Stimulated activated CD4-positive, alpha-beta T cell treated with anti-CD3 and anti-CD28 coated beads, Interleukin-1b, Interleukin-23, amount 100 ng/mL, for 24 hours (primary cell): ENCODE measurements around the gene WIPF1.

Experiments
- DNase-seq, 4 experiments: peaks; one replicate each; pipeline ENCODE4 v3.0.0-alpha.2; 2020; ENCODE audit warnings: low read depth in 4 of 4, low spot score in 1 of 4

The WIPF1 gene

DNA sequence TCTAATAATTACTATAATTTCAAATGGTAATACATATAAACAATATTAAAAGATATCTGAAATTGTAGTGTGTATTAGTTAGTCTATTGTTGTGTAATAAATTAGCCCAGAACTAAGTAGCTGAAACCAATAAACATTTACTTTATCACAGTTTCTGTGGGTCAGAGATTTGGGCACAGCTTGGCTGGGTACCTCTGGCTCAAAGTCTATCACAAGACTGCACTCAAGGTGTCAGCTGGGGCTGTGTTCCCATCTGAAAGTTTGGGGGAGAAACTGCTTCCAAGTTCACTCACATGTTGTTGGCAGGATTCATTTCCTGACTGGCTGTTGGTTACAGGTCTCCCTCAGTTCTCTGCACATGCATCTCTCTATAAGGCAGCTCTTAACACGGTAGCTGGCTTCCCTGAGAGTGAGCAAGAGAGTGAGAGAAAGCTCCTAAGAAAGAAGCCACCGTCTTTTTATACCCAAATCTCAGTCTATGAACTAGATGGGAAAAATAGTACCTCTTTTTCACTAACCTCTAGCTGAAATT lies 25.6 kb upstream of the WIPF1 start:
- DNase-seq = no peak

DNA sequence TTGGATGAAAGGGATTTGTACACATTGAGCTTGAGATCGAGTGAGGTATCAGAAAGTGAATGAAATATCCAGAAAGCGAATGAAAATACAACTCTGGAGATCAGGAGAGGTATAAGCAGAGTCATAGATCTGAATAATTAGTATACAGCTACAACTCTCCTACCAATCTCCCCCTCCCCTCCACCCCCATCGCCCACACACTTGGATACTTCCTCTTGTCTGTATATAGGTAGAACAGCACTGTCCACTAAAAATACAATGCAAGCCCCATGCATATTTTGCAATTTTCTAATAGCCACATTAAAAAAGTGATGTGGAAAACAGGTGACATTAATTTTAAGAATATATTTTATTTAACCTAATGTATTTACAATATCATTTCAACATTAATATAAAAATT lies 23.7 kb upstream of the WIPF1 start:
- no peak for DNase-seq

DNA sequence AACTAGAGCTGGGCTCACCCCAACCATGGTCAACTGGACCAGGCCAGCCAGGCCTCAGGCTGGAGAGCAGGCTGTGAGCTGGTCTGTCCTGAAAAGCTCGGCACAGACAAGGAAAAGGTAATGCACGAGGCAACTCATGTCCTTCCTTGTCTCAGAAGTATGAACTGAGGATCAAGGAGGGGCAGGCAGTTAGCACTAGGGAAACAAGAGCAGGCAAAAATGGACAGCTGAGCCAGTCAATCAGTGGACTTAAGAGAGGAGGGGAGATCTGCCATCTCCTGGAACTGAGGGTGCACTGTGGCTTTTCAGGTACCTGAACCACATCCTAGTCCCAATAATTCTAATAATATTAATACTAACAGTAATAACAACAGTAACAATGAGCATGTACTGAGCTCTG lies 20.6 kb upstream of the WIPF1 start:
- DNase-seq = no peak

DNA sequence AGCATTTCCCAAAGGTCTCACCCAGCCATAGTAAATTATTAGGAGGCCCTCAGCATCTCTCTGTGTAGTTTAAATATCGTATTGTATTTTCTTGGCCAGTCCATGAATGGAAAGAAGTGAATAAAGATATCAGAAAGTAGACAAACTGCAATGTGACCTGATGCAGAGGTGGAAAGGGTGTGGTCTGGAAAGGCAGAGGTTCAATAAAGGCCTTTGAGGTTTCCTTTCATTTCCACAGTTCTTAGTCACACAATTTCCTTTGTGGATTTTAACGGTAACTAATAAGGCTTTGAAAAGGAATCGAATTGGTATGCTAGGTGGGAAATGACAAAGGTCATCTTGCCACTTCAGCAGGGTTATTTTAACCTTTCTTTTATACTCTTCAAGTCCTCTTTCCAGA lies 20.1 kb upstream of the WIPF1 start:
- DNase-seq = no peak

DNA sequence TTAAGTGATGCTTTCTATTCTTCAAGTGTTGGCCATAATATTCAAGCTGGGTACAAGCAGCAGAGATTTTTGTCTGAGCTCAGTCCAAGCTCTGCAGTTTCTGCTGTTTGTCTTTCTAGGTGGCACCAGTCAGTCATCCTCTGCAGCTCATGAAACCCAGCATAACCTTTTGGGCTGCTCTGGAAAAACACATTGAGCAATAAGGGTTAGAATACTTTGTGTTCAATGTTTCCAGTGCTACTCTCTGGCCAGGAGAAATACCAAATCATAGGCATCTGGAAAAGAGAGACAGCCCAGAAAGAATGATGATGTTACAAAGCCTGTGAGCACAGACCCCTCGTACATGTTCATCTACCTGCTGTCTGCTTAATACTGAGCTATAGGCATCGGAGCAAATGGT lies 19.5 kb upstream of the WIPF1 start:
- no peak for DNase-seq

DNA sequence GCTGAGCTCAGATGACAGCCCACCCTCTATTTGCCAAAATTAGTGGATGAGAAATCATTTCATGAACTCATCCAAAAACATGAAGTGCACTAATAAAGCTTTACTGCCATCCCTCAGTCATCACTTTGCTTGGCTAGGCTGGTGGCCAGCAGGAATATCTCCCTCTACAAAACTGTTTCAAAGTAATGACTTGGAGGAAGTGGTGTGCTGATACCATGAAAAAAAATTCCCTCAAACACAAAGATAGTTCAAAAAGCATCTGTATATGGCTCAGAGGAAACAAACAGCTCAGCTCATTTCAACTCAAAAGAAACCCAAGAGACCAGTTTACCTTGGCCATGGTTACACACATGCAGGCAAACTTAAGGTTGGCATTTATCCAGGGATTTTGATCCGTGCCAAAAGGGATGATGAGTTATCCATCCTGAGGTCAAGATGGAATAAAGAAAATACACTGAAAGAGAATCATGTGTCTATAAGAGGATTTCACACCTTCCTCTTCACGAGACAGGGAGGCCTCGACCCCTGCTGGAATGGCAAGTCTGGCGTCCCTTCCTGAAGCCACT lies 18.4 kb upstream of the WIPF1 start:
- no peak for DNase-seq

DNA sequence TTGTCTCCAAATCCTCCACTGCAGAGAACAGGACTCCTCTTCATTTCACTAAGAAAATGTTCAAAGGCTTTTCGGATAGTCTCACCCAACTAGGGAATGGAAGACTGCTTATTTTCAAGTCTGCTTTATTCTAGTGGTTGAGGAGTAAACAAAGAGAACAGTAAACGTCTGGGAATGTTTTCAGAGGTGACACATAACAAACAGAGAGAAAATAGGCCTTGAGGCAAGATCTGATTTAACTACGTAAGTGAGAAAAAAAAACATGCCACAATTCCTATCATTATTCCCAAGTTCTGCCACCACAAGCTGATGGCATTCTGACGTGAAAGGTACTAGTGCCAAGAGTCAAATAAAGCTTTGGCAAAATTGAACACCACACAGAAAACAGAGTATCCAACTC lies 16.7 kb upstream of the WIPF1 start:
- no peak for DNase-seq

DNA sequence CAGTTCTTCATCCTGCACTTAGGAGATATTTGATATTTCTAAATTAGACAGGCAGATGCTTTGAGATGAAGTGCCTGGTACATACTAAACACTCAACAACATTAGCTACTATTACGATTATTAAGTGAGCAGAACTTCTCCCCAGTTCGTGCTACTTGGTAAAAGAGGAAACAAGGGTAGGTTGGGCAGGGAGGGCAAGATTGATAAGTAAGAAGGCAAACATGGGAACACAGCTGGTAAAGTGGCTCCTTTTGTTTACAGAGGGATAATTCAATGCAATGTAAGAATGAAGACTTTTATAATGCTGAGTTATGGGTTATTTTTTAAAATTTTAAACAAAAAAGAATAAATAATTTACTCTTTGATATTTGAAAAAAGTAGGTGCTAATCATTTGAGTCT lies 15.9 kb upstream of the WIPF1 start:
- no peak for DNase-seq

DNA sequence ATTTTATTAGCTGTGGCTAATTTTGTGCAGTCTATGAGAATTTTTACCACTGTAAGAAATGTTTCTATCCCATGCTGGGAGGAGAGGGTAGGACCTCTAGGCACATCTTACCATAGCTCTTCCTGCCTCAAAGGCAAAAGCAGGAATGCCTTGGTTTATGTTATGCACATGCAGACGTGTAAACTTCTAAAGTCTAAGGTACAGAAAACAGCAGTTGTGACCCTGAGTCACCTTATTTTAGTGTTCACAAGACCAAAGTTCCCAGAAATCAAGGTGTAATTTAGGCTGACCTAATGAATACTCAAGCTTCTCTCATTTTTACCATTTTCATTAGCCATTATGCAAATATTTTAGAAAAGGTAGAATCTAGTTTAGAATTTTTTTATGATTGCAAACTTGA lies 15.4 kb upstream of the WIPF1 start:
- no peak for DNase-seq

DNA sequence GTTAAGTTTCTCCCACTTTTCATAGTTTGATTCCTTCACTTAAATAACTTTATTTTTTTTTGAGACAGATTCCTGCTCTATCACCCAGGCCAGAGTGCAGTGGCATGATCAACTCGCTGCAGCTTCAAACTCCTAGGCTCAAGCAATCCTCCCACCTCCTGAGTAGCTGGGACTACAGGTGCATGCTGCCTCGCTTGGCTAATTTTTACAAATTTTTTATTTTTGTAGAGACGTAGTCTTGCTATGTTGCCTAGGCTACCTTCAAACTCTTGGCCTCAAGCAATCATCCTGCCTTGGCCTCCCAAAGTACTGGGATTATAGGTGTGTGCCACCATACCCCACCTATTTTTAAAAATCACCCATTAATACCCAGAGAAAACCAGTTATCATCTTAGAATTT lies 14.2 kb upstream of the WIPF1 start:
- no peak for DNase-seq

DNA sequence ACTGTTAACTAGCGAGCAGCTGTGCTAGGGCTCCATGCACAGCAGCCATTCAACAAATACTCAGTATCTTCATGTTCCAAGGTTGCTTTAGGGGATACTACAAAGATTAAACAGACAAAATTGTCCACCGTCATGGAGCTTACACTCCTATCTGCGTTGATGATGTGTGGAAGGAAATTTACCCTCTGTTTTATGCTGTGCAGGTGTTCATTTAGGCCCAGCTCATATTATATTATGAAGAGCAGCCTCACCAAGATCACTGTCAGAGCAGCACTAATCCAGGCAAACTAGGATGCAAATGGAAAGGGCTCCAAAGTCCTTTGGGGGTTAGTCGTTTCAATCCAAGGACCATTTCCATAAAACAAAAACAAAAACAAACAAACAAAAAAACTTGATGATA lies 13.4 kb upstream of the WIPF1 start:
- no peak for DNase-seq

DNA sequence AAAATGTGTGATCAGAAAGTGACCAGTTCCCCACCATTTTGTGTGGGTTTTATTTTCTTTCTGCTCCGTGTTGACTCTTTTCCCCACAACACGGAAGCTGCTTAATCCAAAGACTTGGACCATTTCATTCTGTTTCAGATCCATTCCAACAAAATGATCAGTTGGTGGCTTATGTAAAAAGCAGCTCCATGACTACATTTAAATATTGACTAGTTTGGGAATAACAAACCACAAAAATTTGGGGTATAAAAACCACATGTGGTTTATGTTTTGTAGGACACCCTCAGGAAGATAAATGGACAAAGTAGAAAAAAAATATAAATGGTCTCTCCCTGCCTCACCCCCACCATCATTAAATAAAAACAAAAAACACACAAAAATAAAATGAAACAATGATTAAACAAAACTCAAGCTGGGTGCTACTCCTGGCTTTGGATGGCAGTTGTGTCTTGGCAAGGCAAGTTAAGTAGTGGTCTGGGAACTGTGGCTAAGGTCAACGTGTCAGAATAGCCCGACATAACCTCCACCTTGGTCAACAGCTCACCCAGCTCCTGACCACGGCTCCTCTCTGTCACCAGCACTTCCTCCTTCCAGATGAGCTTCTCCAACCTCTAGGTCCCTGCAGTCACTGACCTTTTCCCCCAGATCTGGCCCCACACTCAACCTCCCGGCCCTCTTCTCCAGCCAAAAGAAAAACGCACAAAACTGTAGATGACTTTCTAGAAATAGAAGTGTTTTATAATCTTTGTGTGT lies 12.8 kb upstream of the WIPF1 start:
- DNase-seq = no peak

DNA sequence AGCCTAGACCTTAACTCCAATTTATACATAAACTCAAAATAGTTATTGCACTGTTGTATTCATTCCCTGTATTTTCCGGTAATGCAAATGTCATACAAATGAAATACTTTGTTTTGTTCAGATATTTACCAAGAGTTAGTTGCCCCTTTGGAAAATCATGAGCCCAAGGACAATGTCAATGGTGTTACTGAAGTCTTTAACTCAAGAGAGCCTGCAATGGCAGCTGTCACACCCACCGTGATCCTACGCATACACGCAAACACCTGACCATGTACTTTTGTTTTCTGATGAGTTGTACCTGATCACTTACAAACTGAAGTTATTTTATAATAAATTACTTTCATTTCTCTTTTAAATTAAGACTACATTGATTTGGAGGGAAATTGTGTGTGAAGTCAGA lies 11.7 kb upstream of the WIPF1 start:
- DNase-seq = no peak

DNA sequence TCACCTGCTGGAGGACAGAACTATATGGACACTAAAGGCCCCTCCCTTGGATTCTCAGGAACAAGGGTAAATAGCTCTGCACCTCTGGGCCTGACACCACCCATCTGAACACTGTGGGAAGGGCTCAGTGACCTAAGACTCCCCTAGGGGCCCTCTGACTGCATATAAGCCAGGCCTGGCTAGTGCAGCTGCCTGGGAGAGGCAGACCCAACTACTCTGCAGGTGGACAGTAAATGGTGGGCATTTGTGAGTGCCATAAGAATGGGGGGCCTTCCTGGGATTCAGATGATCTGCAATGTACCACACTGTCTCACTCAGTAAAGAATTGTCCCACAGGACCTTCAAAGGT lies 11.2 kb upstream of the WIPF1 start:
- DNase-seq = no peak

DNA sequence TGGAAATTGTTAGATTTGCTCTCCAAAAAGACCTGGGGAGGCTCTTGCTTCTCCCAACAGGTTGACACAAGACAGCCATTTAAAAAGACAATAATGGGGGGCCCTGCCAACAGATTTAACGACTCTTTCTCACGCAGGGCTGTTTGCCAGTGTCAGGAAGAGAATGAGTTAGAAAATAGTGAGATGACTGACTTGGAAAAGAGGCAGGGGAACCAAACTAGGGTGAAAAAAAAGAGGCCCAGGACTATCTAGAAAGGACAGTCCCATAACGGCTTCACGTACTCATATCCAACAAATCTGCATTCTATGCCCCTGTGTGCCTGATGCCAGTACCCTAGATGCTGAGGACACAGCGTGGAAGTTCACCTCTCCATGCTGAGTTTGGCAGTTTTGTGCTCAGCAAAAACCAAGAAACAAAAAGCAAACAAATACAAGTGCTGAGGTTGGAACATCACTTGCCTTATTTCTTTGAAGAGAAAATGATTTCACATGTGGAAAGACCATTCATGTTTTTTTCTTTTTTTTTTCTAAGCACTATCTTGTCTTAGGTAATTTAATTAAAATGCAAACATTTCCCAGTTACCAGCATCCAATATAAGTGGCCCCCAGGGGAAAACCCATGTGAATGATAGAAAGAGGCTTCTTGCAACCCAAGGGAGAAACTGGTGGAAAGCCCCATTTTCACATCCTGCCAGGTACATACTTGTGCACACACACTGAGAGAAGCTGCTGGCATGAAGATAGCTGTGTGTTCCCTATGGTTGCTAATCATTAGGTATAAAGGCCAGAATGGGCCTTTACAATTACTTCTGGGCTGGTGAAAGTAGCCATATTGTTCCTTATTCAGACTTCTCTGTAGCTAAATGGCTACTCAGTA lies 10.6 kb upstream of the WIPF1 start:
- DNase-seq = no peak

DNA sequence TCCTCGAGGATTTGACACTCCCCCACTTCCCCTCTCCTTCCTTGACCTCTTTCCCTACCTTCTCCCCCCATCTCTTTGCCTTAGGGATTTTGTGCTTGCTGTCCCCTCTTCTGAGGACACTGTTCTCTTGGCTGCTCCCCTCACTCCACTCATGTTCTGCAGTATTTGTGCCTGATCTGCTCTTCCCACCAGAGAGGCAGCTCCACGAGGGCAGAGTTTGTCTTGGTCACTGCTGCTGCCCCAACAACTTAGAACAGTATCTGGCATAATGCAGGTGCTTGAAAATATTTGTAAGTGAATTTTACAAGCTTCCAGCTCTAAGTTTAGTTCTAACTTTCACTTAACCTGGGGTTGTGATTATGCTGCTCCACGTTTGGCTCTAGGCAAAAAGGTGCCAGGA lies 10.0 kb upstream of the WIPF1 start:
- no peak for DNase-seq

DNA sequence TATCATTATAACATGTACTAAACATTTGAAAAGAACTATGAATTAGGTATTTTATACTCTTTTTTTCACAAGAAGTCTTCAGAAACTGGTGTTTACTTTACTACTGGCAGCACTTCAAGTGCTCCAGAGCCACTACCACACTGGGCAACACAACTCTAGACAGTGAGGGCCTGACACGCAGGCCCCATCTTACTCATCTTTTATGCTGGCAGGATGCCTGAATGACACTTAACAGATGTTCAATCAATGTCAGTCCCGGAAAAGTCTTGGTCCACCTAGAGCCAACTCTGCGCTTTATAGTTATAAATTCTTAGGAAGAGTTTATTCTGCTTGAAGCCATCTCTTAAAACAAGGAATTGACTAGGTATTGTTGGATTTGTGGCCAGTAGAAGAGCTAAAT lies 8.7 kb upstream of the WIPF1 start:
- no peak for DNase-seq

DNA sequence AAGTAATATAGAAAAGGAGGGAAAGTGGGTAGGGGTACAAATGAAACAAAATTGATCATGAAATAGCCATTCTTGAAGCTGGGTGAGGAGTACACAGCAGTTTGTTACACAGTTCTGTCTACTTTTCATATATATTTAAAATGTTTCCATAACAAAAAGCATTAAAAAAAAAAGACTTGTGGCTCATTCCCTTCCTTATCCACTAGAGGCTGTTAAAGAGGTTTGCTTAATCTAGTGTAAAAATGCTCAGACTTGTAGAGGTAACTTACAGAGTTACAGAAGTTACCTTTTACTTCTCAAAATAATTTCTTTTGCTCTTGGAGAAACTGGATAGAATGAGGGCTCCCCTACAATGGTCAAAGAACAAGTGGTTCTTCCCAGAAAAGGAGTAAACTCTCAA lies 8.1 kb upstream of the WIPF1 start:
- DNase-seq = no peak

DNA sequence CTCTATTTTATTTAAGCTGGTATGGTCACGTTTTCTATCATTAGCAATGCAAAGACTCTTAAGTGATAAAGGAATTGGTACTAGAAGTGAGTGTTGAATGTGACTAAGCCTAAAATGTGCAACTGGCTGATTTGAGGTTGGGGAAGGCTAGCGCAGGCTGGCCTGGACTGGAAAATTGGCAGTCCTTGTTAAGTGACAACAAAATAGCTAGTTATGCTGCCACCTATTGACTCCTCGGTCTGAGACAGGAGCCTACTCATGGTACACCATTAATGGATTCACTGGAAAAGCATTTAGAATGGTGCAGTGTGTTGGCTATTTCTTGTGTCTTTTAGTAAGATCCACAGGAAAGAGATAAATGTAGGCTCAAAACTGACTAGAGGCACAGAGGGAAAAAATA lies 5.7 kb upstream of the WIPF1 start:
- no peak for DNase-seq

DNA sequence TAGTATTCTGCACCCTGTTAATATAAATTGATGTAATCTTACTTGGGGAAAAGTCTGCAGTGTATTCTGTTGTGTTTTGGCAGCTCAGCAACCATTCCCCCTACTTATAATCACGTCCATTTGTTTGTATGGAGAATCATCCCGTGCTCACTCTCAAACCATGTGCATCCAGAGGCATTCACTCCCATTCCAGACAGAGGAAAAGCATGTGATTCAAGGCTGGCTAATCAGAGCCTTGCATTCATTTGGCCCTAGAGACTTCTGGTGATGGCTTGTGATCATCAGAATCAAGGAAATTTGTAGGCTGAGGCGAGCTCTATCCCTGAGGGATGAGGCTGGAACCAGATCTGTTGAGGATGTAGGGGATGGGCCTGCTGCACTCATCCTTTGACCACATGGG lies 5.1 kb upstream of the WIPF1 start:
- no peak for DNase-seq

DNA sequence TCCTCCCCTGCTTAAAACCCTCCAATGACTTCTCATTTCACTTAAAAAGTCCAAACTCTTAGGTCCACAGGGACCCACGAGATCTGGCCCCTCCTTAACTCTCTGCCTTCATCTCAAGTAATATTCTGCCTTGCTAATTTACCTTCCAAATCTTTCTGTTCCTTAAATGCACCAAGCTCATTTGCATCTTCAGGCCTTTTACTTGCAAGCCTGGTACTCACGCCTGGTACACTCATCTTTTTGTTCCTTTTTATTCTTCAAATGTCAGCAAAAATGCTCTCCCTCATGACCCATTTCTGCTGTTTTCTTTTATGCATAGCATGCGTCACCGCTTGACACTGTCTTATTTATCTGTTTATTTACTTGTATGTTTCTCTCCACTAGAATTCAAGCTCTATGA lies 2.7 kb upstream of the WIPF1 start:
- DNase-seq = no peak

DNA sequence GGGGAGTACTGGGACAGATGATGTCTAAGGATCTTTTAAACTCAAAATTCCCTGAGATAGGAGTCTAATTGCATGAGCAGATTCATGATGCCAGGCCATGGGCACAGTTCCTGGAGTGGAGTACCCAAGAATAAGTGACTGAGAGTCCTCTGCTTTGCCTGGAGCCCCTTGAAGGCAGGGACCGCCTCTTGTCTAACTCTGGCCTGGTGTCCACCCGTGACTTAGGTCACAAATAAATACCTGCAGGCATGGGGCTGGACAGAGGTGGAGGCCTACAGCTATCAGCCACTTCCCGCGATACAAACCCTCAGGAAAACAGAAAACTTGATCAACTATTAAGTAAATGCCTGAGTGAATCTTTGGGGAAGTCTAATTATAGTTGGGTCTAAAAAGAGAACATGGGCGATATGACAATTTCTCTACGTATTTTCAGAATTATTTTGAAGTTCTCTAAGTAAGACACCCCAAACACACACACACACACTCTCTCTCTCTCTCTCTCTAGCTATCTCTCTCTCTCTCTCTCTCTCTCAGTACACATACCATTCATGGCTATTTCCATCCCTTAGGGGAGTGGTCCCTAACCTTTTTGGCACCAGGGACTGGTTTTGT lies 1.8 kb upstream of the WIPF1 start:
- no peak for DNase-seq
